GM13977 (cell line): ENCODE measurements around the gene PXDC1.

Source experiments
- DNase-seq: peaks from one replicate; pipeline ENCODE4 v3.0.0; 2012; ENCODE audit warnings: low spot score
- CTCF ChIP-seq: IDR thresholded peaks from 2 replicates; pipeline ENCODE4 v1.5.1; 2012; ENCODE audit warnings: mild to moderate bottlenecking, control low read depth; ENCODE audit not compliant: insufficient read depth; ENCODE audit errors: extremely low read depth, missing control alignments
- in situ Hi-C: fragments of 300-500 bp; cut with MboI; formaldehyde crosslinking; loops from one replicate; pipeline ENCODE4 v1.12.0; 2022; ENCODE audit warnings: low sequenced_read_pairs, low pct_unique_long_range_greater_than_20kb, mixed read lengths, inconsistent platforms; ENCODE audit not compliant: unreplicated experiment

Gene PXDC1

GRCh38 chr6:3746696-3747095 lies 4.8 kb downstream of the PXDC1 start:
- no peak for DNase-seq
- TF ChIP-seq CTCF, result no peak
- in situ Hi-C loops, result loop anchor here (10.0 to 25.0 kb wide), 3 partner anchors 238 to 634 kb away; partner anchors contain the start of gene BPHL

- DNase-seq, result no peak
- in situ Hi-C loops, result loop anchor here (10.0 to 25.0 kb wide), 3 partner anchors 239 to 634 kb away; partner anchors contain the start of gene BPHL
- no peak for TF ChIP-seq CTCF
These were observed 5.3 kb downstream of the PXDC1 start for GRCh38 chr6:3746119-3746691.

DNA sequence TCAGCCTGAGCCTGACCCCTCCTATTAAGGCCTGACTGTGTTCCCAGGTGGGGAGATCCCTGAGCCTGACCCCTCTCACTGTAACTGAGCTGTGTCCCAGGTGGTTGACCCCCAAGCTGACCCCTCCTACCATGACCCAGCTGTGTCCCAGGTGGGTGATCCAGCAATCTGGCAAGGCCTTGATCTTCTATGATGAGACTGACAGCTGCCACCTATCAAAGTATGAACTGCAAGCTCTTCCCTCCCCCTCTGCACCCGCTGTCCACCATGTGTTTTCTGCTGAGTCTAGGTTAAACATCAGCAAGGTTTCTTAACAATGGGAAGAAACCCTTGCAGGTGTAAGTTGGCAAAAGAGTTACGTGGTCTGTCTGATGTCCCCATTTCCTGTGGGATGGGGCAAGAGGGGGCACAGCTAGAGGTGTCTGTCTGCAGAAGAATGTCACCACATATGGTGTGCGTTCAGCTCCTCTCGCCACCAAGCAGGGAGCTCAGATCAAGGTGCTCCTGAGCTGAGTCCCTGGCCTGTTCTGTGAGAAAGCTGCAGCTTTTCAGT lies 5.9 kb downstream of the PXDC1 start:
- TF ChIP-seq CTCF, result no peak
- in situ Hi-C loops, result loop anchor here (10.0 to 25.0 kb wide), 3 partner anchors 239 to 633 kb away; partner anchors contain the start of gene BPHL

DNA sequence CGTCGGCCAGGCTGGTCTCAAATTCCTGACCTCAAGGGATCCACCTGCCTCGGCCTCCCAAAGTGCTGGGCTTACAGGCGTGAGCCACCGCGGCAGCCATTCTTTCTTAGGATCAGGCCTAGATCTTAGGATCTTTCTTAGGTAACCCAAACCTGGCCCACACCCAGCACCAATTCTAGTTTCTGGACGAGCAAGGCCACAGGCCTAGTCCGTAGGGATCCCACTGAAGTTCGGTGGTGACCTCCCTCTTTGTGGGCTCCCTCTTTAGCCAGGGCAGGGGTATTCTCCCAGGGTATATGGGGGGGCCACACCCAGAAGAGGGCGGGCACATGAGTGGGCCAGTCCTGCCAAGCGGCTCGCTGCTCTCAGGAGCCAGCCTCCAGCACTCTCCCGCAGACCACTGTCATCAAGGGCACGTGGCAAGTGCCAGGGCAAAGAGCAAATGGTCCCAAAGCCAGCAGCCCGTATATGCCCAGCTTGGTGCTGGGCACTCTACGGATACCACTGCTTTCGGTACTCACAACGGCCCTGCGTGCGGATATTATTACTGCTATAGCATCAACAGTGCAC lies 6.5 kb downstream of the PXDC1 start:
- no peak for TF ChIP-seq CTCF
- in situ Hi-C loops, result loop anchor here (10.0 to 25.0 kb wide), 3 partner anchors 240 to 633 kb away; partner anchors contain the start of gene BPHL
- DNase-seq, result no peak

More for the DNA sequence above, 5.9 kb downstream of the PXDC1 start:
- no peak for DNase-seq

DNA sequence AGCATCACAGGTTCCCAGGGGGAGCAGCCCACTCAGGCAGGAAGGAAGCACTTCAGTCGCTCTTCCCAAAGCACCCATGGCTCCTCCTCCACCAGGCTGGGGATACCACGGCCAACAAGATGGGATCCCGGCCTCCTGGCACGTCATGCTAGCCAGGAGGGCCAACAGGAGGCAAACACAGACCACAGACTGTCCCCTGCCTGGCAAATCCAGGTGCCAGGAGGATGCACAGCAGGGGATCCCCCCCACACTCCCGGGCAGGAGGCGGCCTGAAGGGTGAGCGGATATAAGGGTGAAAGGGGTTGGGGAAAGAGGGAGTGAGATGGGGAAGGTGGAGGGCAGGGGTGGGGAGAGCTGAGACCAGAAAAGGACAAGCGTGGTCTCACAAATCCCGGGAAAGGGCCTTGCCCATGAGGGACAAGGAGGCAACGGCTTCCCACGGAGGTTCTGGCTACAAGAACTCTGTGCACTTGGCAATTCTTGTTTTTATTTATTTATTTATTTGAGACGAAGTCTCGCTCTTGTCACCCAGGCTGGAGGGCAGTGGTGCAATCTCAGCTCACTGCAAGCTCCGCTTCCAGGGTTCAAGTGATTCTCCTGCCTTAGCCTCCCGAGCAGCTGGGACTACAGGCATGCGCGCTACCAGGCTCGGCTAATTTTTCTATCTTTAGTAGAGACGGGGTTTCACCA lies 7.2 kb downstream of the PXDC1 start:
- no peak for TF ChIP-seq CTCF
- in situ Hi-C loops, result loop anchor here (10.0 to 25.0 kb wide), 3 partner anchors 240 to 632 kb away; partner anchors contain the start of gene BPHL
- no peak for DNase-seq

- TF ChIP-seq CTCF, result no peak
- in situ Hi-C loops, result loop anchor here (10.0 to 25.0 kb wide), 3 partner anchors 241 to 631 kb away; partner anchors contain the start of gene BPHL
These were observed 8.0 kb downstream of the PXDC1 start for GRCh38 chr6:3743541-3743940.

More at GRCh38 chr6:3743541-3743940, 8.0 kb downstream of the PXDC1 start:
- no peak for DNase-seq
